Stomach (tissue), 9 donors: ENCODE data around the gene SYS1. TPM values are rescaled to one million over a fixed set of nuclear protein-coding genes. Genes with fewer than 3 reads are reported as not detected.

Experiments
- DNase-seq, 2 donors: peaks; one replicate each; pipeline versions ENCODE4 v3.0.0 to v3.0.0-alpha.2; 2013 to 2019
- H3K27ac ChIP-seq, 5 donors: fragments of 200-600 bp in 4 of 5; sonication (generic) in 4 of 5; one replicate each; pipeline ENCODE4 v1.5.1; 2013 to 2019; ENCODE audit warnings: mild to moderate bottlenecking in 1 of 5, moderate library complexity in 1 of 5
- H3K27me3 ChIP-seq, 3 donors: fragments of 200-600 bp; sonication (generic); one replicate each; pipeline ENCODE4 v1.5.1; 2017 to 2019; ENCODE audit warnings: mixed run types in 1 of 3
- H3K36me3 ChIP-seq, 4 donors: fragments of 200-600 bp; sonication (generic); 1 replicate in 3 of 4; 2 replicates in 1 of 4; pipeline ENCODE4 v1.5.1; 2016 to 2019
- H3K4me1 ChIP-seq, 4 donors: fragments of 200-600 bp; sonication (generic); one replicate each; pipeline ENCODE4 v1.5.1; 2016 to 2019
- H3K4me3 ChIP-seq, 4 donors: fragments of 200-600 bp; sonication (generic) in 3 of 4; one replicate each; pipeline ENCODE4 v1.5.1; 2016 to 2019; ENCODE audit warnings: mild to moderate bottlenecking in 1 of 4
- H3K9me3 ChIP-seq, 4 donors: fragments of 200-600 bp; sonication (generic); one replicate each; pipeline ENCODE4 v1.5.1; 2016 to 2019
- CTCF ChIP-seq, 7 experiments: fragments of 450-650 bp in 4 of 7; fragments of 200-600 bp in 3 of 7; sonication (generic) in 3 of 7; IDR thresholded peaks; one replicate each; pipeline ENCODE4 v1.5.1; 2016 to 2019; ENCODE audit warnings: antibody characterized with exemption in 7 of 7, control low read depth in 2 of 7, mild to moderate bottlenecking in 1 of 7
- EP300 ChIP-seq: sonication (generic); formaldehyde crosslinking; IDR thresholded peaks from one replicate; pipeline ENCODE4 v1.6.1; 2017; ENCODE audit warnings: antibody characterized with exemption
- POLR2A ChIP-seq, 4 donors: fragments of 450-650 bp; IDR thresholded peaks; one replicate each; pipeline ENCODE4 v1.6.1; 2016; ENCODE audit warnings: antibody characterized with exemption in 4 of 4, control low read depth in 2 of 4, mild to moderate bottlenecking in 1 of 4, moderate library complexity in 1 of 4
- POLR2AphosphoS5 ChIP-seq, 3 donors: sonication (generic); formaldehyde crosslinking; IDR thresholded peaks; one replicate each; pipeline ENCODE4 v1.6.1; 2016; ENCODE audit warnings: antibody characterized with exemption in 3 of 3
- WGBS, 5 donors: extraction: QIAGEN DNeasy Blood & Tissue Kit in 3 of 5; methylation state at CpG; one replicate each; pipeline versions ENCODE4 v1.1.5 to v1.1.7; 2013 to 2018; 5-methylcytosine and 5-hydroxymethylcytosine counted together
- intact Hi-C: fragments of 100-400 bp; cut with DNase I; formaldehyde crosslinking; loops from one replicate; pipeline ENCODE4 v1.15.1; 2023; ENCODE audit warnings: low total_unique reads
- polyA plus RNA-seq, 3 donors: library from polyadenylated mRNA; stranded (reverse); fragments of 200-250 nt; gene quantifications; one replicate each; pipeline ENCODE4 v1.2.3, GENCODE V29; 2013
- total RNA-seq, 5 donors: library from RNA; depleted of rRNA; stranded (reverse); fragments of >200 nt; gene quantifications; one replicate each; pipeline versions ENCODE4 v1.1.0 to v1.2.3, GENCODE V29; 2014 to 2016
- donor health status: healthy with polysubstance abuse.
- donor health status: Bipolar disorder and iron deficiency.
- donor health status: healthy.

Gene SYS1
- total and polyA plus RNA-seq, 8 donors: 11.2 to 119 (median 21.5) TPM

- no peaks in the 10 kb centered on the region for H3K27me3 ChIP-seq
These were observed 2.6 kb downstream of the SYS1 start for GRCh38 chr20:45365444-45365970.

GRCh38 chr20:45366192-45366591, 3.2 kb downstream of the SYS1 start:
- 88 to 97% (median 95%) methylated on average over 1 of the region's 1 CpG for WGBS, 5 donors
- Histone ChIP-seq H3K9me3 (no peaks in the 10 kb centered on the region), H3K27ac (no peak overlapping the region), H3K4me1 (peaks cover 12 to 54% (median 31%) of the 10 kb centered on the region in 4 donors), H3K4me3 (no peak overlapping the region), H3K27me3 (no peaks in the 10 kb centered on the region), H3K36me3 (peaks cover 23 to 43% (median 40%) of the 10 kb centered on the region in 4 donors)
- no peak for DNase-seq
- TF ChIP-seq CTCF (IDR thresholded peaks at IDR 0.05): no peak
- TF ChIP-seq POLR2A (IDR thresholded peaks at IDR 0.05): no peak
- TF ChIP-seq EP300: no peak
- TF ChIP-seq POLR2AphosphoS5 (IDR thresholded peaks at IDR 0.05): no peak
- intact Hi-C loops: loop anchor here (5.0 kb wide), 1 partner anchor 56 kb away; no protein-coding TSS in a partner anchor

More at GRCh38 chr20:45365444-45365970, 2.6 kb downstream of the SYS1 start:
- 88 to 92% (median 89%) methylated on average over 5 of the region's 5 CpGs for WGBS, 5 donors
- H3K27ac ChIP-seq: peak overlapping the region in 1 of 5 donors; percentile 42
- TF ChIP-seq CTCF (IDR thresholded peaks at IDR 0.05) (no peak), POLR2A (IDR thresholded peaks at IDR 0.05) (no peak), POLR2AphosphoS5 (IDR thresholded peaks at IDR 0.05) (no peak), EP300 (no peak)
- no peaks in the 10 kb centered on the region for H3K9me3 ChIP-seq
- DNase-seq: no peak
- no peak overlapping the region for H3K4me3 ChIP-seq
- H3K4me1 ChIP-seq: peaks cover 18 to 60% (median 37%) of the 10 kb centered on the region in 4 donors
- intact Hi-C loops: loop anchor here (5.0 kb wide), 1 partner anchor 57 kb away; no protein-coding TSS in a partner anchor
- H3K36me3 ChIP-seq: peaks cover 23 to 43% (median 40%) of the 10 kb centered on the region in 4 donors

- Histone ChIP-seq H3K4me1 (peaks cover 12 to 51% (median 30%) of the 10 kb centered on the region in 4 donors), H3K9me3 (no peaks in the 10 kb centered on the region), H3K27me3 (no peaks in the 10 kb centered on the region), H3K27ac (no peak overlapping the region), H3K36me3 (peaks cover 23 to 43% (median 40%) of the 10 kb centered on the region in 4 donors), H3K4me3 (no peak overlapping the region)
- 88 to 95% (median 93%) methylated on average over 11 of the region's 11 CpGs for WGBS, 5 donors
- no peak for DNase-seq
- intact Hi-C loops: loop anchor here (5.0 kb wide), 1 partner anchor 56 kb away; no protein-coding TSS in a partner anchor
- TF ChIP-seq CTCF (IDR thresholded peaks at IDR 0.05) (no peak), POLR2AphosphoS5 (IDR thresholded peaks at IDR 0.05) (no peak), EP300 (no peak), POLR2A (IDR thresholded peaks at IDR 0.05) (no peak)
These were observed 3.7 kb downstream of the SYS1 start for GRCh38 chr20:45366631-45367030.

- peaks cover 12 to 51% (median 26%) of the 10 kb centered on the region in 4 donors for H3K4me1 ChIP-seq
- H3K9me3 ChIP-seq: no peaks in the 10 kb centered on the region
- no peaks in the 10 kb centered on the region for H3K27me3 ChIP-seq
- H3K4me3 ChIP-seq: no peak overlapping the region
- peaks cover 23 to 43% (median 40%) of the 10 kb centered on the region in 4 donors for H3K36me3 ChIP-seq
- DNase-seq: no peak
- no peak for TF ChIP-seq POLR2AphosphoS5 (IDR thresholded peaks at IDR 0.05)
- no peak for TF ChIP-seq EP300
- no peak for TF ChIP-seq POLR2A (IDR thresholded peaks at IDR 0.05)
- TF ChIP-seq CTCF (IDR thresholded peaks at IDR 0.05): no peak
- H3K27ac ChIP-seq: no peak overlapping the region
- intact Hi-C loops: loop anchor here (5.0 kb wide), 1 partner anchor 55 kb away; no protein-coding TSS in a partner anchor
These were observed 4.2 kb downstream of the SYS1 start for GRCh38 chr20:45367126-45367525.
